Right ventricle myocardium inferior (tissue), 1 donor: Measurements from ENCODE around the gene PANX1. TPM values are rescaled to one million over a fixed set of nuclear protein-coding genes. Genes with fewer than 3 reads are reported as not detected.
"Not testable (repeated sequence)": the region's sequence is repeated elsewhere in the genome, so short reads cannot be mapped to it uniquely, and the experiment has no call there.

Experiments used
- ATAC-seq: fragments of 200-7000 bp; cut with Tn5 transposase; one replicate; pipeline ENCODE4 v1.9.1; 2020; ENCODE audit warnings: mild to moderate bottlenecking, moderate library complexity
- DNase-seq: peaks from one replicate; pipeline ENCODE4 v3.0.0; 2021; ENCODE audit errors: missing footprints
- intact Hi-C: fragments of 100-400 bp; cut with DNase I; formaldehyde crosslinking; loops from one replicate; pipeline ENCODE4 v1.11.0; 2022
- total RNA-seq: library from RNA; stranded (reverse); fragmentation: NEBNext Ultra II Directional; extraction: Animal tissue kit (Norgen Biotek cat#: 25700); gene quantifications from one replicate; pipeline ENCODE4 v1.2.1, GENCODE V29; 2021
- donor health status: DM: no; HTN: yes; CAD: no; lungs with severe emphysema.

The PANX1 gene
- total RNA-seq, 1 donor from 2014 or later, result 27.2 TPM

DNA sequence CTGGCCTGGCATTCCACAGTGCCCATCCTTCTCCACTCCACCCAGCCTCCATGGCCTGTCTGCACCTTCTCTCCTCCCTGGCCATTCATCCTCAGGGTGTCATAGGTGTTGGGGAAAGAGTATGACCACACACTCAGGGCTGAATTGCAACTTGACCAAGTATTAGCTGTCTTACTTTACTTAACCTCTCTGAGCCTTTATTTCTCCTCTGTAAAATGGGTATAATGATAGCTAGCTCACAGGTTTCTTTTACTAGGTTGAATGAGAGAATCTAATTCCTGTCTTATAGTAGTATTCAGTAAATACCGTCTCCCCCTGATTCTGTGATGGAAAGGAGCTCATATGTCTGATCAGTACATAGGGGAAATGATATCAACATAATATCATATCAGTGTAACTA is 16.0 kb downstream of the PANX1 start:
- ATAC-seq (no peak), DNase-seq (no peak)
- intact Hi-C loops, result no loop called here

- ATAC-seq, result no peak
- DNase-seq, result no peak
- intact Hi-C loops, result no loop called here
These were observed 16.8 kb downstream of the PANX1 start for GRCh38 chr11:94145431-94145830.

DNA sequence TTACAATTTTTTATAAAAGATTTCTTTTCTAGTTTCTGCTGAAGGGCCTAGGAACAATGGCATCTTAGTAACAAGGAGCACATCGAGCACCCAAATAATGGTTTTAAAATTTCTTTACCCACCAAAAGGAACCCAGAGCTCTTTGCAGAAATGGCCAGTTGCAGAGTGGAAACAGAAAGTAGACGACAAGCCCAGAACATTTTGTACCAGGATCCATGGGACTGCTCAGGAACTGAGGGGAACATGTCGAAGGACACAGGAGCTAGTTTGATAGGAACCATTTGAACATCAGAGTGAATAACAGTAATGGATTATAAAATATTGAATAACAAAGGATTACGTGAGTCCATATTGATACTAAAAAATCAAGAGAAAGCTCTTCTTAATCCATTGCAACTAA is 17.3 kb downstream of the PANX1 start:
- intact Hi-C loops, result no loop called here
- no peak for ATAC-seq
- no peak for DNase-seq

GRCh38 chr11:94147433-94147845 is 18.8 kb downstream of the PANX1 start:
- no peak for DNase-seq
- intact Hi-C loops, result no loop called here
- no peak for ATAC-seq

GRCh38 chr11:94148189-94148588 is 19.5 kb downstream of the PANX1 start:
- ATAC-seq, result no peak
- intact Hi-C loops, result no loop called here

GRCh38 chr11:94149431-94150017 is 20.9 kb downstream of the PANX1 start:
- no peak for DNase-seq
- no peak for ATAC-seq
- intact Hi-C loops, result no loop called here

More at GRCh38 chr11:94148189-94148588, 19.5 kb downstream of the PANX1 start:
- no peak for DNase-seq

- ATAC-seq, result no peak
- intact Hi-C loops, result no loop called here
- DNase-seq, result no peak
These were observed 21.4 kb downstream of the PANX1 start for GRCh38 chr11:94150056-94150455.

DNA sequence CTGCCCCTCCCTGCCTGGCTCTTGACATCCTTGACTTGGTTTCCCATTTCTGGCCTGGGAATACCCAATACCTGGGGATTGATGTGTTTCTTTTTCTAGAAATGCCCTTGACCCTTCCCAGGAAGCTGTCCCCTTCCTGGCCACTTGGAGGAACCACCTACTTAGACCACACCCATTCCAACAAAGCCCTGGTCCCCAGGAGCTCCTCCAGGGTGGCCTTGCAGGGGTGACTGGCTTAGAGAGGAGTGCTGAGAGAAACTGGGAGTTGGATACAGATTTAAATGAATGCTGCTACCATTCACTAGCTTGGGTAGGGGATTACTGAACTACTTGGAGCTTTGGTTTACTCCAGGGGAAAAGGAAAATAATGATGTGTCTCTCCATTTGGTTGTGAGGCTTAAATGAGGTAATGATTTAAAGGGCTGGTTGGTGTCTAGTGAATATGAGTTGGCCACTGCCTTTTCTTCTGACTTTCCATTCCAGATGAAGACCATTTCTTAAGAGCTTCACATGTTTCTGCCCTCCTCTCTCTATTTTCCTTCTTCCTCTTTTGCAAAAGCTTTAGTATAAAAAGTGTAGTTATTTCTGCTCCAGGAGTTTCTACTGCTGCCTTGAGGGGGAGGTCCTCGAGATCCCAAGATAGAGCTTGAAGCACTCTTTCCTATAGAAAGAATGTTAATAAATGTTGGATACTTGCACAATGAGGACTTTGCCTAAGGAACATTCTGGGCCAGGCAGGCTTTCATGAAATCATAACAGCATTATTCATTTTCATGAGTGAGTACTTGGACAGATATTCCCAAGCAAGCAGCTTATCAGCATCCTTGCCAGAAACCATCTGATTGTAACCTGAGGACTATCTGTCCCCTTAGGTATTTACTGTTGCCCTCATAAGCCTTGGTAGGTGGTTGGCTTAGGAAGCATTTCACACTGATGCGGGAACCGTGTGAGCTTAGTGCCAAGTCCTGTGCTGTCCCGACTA is 22.4 kb downstream of the PANX1 start:
- intact Hi-C loops, result no loop called here
- ATAC-seq, result no peak
- DNase-seq, result no peak

DNA sequence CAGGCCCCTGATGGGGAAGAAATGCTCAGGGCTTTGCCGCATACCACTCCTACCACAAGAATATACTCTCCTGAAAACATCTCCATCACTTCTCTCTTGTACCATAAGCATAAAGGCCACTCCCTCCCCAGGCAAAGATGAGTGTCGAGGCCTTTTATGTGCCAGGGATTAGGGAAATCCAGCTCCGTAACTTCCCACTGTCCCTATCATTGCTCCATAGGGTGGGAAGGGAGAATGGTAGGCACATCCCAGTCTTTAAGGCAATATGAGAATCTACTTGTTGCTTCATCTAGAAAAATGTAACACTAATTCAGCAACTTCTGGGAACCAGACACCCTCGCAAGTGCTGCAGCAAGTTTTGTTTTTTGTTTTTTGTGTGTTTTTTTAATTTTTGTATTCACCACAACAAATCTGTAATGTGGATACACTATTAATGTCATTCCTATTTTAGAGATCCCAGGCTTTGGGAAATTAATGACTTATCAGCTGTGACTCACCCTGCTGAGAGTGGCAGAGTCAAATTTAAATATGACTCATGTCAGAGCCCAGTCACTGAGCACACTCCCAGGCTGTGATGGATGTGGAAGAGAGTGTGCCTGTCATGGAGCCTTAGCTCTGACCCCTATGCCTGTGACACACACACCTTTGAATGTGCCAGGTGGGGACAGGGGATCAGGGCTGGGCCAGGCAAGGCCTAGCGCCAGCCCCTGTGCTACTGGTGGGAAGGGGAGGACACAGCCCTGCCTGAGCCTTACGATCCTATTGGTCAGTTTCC is 23.4 kb downstream of the PANX1 start:
- intact Hi-C loops, result no loop called here
- ATAC-seq (peak; percentile 94), DNase-seq (no peak)

DNA sequence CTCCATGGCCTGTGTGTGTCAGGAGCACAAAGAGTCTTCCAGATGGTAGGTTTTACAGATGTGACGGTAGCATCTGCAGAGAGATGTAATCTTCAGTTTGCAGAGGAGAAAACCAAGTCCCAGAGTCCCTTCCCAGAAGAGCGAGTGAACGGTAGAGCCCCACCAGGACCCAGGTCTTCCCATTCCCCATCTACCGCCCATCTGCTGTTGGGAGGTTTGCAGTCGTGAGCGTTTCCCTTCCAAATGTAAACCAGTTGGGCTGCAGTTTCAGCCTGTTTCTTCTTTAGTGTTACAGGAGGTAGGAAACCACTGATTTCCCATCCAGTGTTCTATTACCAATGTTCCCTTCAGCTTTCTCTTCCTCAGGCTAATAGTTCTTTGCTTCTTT is 24.0 kb downstream of the PANX1 start:
- intact Hi-C loops, result no loop called here
- DNase-seq (no peak), ATAC-seq (no peak)

DNA sequence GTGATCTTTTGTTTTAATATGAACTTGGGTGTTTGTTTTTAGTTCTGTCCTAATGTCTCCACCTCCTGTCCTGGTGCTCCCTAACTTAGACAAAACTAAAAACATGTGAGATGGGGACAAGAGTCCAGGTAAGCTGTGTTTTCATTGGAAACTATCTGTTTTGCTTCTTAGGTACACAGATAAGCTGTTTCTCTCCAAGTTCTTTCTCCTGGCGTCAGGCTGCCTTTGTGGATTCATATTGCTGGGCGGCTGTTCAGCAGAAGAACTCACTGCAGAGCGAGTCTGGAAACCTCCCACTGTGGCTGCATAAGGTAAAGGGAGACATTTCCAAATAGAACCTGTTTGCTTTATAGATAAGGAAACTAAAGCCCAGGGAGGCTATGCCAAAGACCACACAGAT is 24.7 kb downstream of the PANX1 start:
- intact Hi-C loops, result no loop called here
- DNase-seq, result no peak
- ATAC-seq, result no peak

DNA sequence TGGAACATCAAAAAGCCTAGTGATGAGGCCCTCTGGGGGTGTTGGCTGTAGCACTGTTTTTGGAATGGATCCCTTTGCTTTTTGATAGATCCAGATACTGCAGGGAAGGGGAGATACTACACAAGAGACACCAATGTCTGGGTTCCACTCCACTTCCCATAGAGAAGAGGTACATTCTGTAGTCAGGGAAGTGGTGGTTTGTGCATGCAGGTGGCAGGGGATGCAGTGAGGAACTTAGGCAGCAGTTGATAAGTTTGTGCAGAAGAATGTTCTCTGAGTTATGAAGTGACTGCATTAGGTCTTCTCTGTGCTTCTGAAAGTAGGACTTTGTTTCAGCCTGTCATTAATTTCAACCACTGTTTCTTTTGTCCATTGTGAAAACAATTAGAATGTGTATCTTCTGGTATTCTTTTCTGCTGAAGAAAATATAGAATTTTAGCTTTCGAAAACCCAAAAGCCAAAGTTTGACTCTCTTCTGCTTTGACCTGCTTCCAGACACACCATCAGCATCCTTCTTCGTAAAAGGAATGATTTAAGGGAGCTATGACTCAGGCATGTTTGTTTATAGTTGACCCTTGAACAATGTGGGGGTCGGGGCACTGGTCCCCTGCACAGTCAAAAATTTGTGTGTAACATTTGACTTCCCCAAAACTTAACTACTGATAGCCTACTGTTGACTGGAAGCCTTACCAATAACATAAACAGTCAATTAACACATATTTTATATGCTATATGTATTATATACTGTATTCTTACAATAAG is 25.6 kb downstream of the PANX1 start:
- intact Hi-C loops, result no loop called here
- ATAC-seq (no peak), DNase-seq (no peak)

DNA sequence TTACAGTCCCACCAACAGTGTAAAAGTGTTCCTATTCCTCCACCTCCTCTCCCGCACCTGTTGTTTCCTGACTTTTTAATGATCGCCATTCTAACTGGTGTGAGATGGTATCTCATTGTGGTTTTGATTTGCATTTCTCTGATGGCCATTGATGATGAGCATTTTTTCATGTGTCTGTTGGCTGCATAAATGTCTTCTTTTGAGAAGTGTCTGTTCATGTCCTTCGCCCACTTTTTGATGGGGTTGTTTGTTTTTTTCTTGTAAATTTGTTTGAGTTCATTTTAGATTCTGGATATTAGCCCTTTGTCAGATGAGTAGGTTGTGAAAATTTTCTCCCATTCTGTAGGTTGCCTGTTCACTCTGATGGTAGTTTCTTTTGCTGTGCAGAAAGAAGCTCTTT is 28.7 kb downstream of the PANX1 start:
- intact Hi-C loops, DNase-seq, ATAC-seq: not testable (repeated sequence)

DNA sequence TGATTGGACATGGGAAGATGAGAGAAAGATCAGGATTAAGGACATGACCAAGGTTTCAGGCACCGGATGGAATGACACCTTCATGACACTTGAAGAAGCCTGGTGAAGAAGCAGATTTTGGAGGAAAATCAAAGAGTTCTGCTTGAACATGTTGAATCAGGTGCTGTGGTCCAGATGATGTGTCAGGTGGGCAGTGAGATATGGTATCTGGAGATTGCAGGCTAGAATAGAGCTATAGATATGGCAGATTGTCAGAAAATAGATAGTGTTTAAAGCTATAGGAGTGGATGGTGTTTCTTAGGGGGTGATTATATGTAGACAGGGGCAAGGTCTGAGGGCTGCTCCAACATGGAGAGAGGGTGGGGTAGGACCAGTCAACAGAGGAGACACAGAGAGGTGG is 40.2 kb downstream of the PANX1 start:
- intact Hi-C loops, result no loop called here
- no peak for ATAC-seq
- DNase-seq, result no peak

DNA sequence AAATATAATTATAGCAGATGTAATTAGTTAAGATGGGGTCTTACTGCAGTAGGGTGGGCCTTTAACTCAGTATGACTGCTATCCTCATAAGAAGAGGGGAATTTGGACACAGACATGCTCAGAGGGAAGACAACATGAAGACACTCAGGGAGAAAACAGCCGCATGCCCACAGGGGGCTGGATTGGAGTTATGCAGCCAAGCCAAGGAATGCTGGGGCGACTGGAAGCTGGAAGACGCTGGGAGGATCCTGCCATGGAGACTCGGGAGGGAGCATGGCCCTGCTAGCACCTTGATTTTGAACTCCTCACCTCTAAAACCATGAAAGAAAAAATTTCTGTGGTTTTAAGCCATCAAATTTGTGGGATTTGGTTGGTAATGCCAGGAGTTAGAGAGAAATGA is 40.9 kb downstream of the PANX1 start:
- ATAC-seq (no peak), DNase-seq (no peak)
- intact Hi-C loops, result no loop called here

- no peak for DNase-seq
- ATAC-seq, result no peak
- intact Hi-C loops, result no loop called here
These were observed 41.4 kb downstream of the PANX1 start for GRCh38 chr11:94169930-94170545.

DNA sequence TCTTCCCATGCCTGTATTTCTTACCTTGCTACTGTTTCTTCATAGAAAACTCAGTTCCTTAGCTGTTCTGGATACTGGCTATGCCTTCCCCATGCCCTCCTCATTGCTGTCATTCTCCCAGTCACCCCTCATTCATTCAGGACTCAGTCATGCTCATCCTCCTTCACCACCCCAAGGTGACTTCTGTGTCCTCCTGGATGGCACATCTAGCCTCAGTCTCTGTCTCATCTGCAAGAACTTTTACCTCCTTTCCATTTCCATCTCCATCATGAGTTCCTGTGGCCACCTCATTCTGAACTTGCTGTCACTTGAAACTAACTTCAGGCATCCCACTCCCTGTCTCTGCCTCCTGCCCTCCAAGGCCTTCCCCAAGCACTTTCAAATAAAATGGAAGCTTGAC is 42.3 kb downstream of the PANX1 start:
- DNase-seq (no peak), ATAC-seq (no peak)
- intact Hi-C loops, result no loop called here

DNA sequence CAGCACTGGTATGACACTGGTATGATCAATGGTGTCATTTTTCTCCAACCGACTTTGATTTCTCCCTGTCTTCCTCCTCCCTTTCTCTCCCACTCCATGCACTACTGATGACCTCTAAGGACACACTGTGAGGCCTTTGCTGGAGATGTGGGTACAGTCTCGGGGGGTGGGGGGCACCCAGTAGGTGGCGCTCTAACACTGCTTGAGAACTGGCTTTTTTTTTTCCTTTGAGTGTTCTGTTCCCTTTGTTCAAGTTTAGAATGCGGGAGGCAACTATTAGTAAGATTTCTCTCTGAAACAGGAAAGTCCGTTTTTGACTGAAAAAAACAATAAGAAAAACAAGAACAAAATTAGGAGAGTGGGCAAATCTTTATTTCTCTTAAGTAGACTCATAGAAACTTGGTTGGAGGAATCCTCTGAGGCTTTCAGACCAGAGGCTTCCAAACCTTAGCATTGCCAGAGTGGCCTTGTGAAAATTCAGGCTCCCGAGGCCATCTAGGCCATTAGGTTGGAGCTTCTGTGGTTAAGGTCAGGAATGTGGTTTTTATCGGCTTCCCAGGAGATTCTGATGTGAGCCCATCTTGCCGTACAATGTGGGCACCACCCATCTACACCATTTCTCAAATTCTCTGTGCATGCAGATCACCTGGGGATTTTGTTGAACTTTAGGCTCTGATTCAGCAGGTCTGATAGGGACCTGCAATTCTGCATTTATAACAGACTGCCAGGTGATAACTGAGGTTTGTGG is 43.2 kb downstream of the PANX1 start:
- intact Hi-C loops, result no loop called here

More for the DNA sequence above, 43.2 kb downstream of the PANX1 start:
- DNase-seq (no peak), ATAC-seq (no peak)
